H7 (cell line): Measurements from ENCODE around the gene SPAG4. TPM values are rescaled to one million over a fixed set of nuclear protein-coding genes. Genes with fewer than 3 reads are reported as not detected.

Source experiments
- DNase-seq: peaks from one replicate; pipeline ENCODE4 v3.0.0; 2012
- H3K27me3 ChIP-seq: 2 replicates; pipeline ENCODE4 v1.6.0; 2011; ENCODE audit warnings: mild to moderate bottlenecking, low read length; ENCODE audit not compliant: control insufficient read depth, insufficient read depth
- H3K36me3 ChIP-seq: replicated peaks from 2 replicates; pipeline ENCODE4 v1.5.1; 2011; ENCODE audit warnings: low read length; ENCODE audit not compliant: control insufficient read depth, insufficient read depth
- H3K4me3 ChIP-seq: 2 replicates; pipeline ENCODE4 v1.5.1; 2011; ENCODE audit warnings: low read depth, mild to moderate bottlenecking, control low read depth, low read length, moderate library complexity; ENCODE audit not compliant: insufficient read depth
- total RNA-seq: library from RNA; depleted of rRNA; stranded (reverse); fragments of >200 nt; shearing (Covaris generic); gene quantifications from 2 replicates; pipeline ENCODE4 v1.2.3, GENCODE V29; 2014

Gene SPAG4
- total RNA-seq, 1 experiment from 2014 or later = 6.1 TPM

DNA sequence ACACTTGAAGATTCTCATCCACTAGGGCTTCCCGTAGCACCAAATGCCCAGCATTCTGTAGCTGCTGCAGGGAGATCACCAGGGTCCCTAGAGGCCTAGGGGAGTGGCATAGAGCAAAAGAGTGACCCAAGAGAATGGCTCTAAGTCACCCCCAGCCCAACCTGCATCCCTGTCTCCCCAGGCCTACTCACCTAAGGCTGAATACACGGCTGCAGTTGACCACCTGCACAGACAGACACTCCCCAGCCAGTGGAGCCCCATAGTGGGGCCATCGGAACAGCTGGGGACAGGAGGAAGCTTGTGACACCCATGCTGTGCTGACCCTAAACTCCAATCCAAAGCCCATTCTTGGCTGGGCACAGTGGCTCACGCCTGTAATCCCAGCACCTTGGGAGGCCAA lies 9.5 kb upstream of the SPAG4 start:
- Histone ChIP-seq H3K27me3 (peaks cover 28% of the 10 kb centered on the region), H3K4me3 (no peak overlapping the region), H3K36me3 (no peaks in the 10 kb centered on the region)
- DNase-seq = peak; percentile 12

- Histone ChIP-seq H3K27me3 (peaks cover 18% of the 10 kb centered on the region), H3K36me3 (no peaks in the 10 kb centered on the region), H3K4me3 (no peak overlapping the region)
- DNase-seq = no peak
Observed at GRCh38 chr20:35607003-35607735, 8.5 kb upstream of the SPAG4 start.

DNA sequence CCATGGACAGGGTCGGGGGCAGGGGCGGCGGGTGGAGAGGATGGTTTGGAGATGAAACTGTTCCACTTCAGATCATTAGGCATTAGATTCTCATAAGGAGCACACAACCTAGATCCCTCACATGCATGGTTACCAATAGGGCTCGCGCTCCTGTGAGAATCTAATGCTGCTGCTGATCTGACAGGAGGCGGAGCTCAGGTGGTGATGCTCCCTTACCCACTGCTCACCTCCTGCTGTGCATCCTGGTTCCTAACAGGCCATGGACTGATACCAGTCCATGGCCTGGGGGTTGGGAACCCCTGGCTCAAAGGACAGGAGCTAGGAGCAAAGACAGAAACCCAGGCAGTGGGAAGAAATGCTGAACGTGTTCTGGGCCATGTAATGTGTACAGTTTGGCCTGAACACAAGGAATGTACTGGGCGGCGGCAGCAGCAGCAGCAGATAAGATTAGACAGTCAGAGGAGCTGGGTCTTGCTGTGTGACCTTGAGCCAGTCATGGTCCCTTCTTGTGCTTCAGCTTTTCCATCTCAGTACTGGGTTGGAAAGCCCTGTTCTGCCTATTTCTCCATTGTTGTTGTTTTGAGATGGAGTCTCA lies 4.7 kb upstream of the SPAG4 start:
- DNase-seq = no peak

DNA sequence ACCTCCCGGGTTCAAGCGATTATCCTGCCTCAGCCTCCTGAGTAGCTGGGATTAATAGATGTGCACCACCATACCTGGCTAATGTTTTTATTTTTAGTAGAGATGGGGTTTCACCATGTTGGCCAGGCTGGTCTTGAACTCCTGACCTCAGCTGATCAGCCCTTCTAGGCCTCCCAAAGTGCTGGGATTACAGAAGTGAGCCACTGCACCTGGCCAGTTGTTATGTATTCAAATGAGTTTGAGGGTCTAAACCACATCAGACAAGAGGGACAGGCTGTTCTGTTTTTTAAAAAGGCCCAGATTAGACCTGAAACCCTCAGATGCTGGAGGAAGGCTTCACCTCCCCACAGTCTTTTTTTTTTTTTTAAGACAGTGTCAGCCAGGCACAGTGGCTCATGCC lies 4.1 kb upstream of the SPAG4 start:
- Histone ChIP-seq H3K27me3 (peaks cover 6% of the 10 kb centered on the region), H3K4me3 (no peak overlapping the region), H3K36me3 (no peaks in the 10 kb centered on the region)
- no peak for DNase-seq

More for the DNA sequence above, 4.7 kb upstream of the SPAG4 start:
- Histone ChIP-seq H3K27me3 (peaks cover 6% of the 10 kb centered on the region), H3K4me3 (no peak overlapping the region), H3K36me3 (no peaks in the 10 kb centered on the region)

DNA sequence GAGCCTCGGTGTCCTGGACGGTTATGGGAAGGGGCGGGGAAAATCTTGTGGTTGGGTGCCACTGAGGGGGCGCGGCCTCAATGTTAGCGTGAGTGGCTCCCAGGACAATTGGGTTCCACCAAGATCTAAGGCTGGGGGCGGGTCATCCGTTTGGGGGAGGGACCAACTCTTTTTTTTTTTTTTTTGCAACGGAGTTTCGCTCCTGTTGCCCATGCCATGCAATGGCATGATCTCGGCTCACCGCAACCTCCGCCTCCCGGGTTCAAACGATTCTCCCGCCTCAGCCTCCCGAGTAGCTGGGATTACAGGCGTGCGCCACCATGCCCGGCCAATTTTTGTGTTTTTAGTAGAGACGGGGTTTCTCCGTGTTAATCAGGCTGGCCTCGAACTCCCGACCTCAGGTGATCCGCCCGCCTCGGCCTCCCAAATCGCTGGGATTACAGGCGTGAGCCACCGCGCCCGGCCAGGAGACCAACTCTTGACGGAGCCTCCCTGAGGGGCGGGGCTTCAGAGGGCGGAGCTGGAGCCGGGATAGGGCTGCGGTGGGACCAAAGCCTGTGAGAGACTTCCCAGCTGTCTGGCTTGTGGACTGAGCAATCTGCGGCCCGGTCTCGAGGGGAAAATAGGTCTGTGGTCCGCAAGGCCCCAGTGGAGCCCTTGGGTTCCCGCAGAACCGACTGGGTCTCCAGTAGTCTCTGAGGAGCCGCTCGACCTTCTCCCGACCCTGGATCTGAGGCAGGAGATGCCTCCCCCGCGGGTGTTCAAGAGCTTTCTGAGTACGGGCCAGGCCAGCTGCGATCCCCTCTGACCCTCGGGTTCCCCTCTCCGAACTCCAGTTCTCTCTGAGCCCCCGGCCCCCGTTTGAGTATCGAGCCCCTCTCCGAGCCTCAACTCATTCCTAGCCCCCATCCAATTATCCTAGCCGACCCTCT lies 1.1 kb downstream of the SPAG4 start:
- peak overlapping the region; percentile 61 for H3K4me3 ChIP-seq
- no peaks in the 10 kb centered on the region; the same call in 1 of the 2 replicates for H3K36me3 ChIP-seq
- peaks cover 24% of the 10 kb centered on the region for H3K27me3 ChIP-seq
- peak; percentile 88 for DNase-seq

- H3K4me3 ChIP-seq = peak overlapping the region; percentile 61
- DNase-seq = peak; percentile 86
- no peaks in the 10 kb centered on the region; the same call in 1 of the 2 replicates for H3K36me3 ChIP-seq
- H3K27me3 ChIP-seq = peaks cover 22% of the 10 kb centered on the region
Observed at GRCh38 chr20:35617397-35618262, 2.0 kb downstream of the SPAG4 start.

DNA sequence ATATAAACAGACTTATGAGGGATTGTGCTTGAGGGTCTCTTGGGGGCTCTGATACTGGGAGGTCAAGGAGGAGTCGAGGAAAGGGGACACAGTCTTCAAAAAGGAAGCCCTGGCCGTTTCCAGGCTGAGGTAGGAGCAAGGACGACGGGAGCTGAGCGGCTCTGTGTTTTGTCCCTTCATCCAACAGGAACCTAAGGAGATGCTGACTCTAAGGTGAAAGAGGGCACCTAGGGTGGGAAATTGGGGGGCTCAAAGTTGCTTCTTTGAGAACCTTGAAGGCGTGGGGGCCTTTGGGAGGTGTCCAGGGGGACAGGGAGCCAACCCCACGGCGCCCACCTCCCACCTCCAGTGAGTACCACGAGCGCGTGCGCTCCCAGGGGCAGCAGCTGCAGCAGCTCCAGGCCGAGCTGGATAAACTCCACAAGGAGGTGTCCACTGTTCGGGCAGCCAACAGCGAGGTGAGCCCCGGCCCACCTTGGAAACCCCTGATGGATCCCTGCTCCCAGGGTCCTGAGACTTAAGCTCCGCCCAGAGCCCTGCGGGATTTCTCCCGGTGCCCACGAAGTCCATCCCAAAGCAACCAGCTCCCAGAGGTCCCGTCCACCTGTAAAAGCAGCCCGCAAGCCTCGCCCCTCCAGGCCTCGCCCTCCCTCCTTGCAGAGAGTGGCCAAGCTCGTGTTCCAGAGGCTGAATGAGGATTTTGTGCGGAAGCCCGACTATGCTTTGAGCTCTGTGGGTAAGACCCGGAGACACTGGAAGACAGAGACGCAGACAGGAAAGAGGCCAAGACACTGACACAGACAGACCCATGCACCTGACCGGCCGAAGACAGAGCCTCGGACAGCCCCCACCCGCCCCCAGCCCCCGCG lies 2.9 kb downstream of the SPAG4 start:
- peak; percentile 63 for DNase-seq
- H3K36me3 ChIP-seq = no peaks in the 10 kb centered on the region; the same call in 1 of the 2 replicates
- H3K4me3 ChIP-seq = peak overlapping the region; percentile 62
- peaks cover 22% of the 10 kb centered on the region for H3K27me3 ChIP-seq

DNA sequence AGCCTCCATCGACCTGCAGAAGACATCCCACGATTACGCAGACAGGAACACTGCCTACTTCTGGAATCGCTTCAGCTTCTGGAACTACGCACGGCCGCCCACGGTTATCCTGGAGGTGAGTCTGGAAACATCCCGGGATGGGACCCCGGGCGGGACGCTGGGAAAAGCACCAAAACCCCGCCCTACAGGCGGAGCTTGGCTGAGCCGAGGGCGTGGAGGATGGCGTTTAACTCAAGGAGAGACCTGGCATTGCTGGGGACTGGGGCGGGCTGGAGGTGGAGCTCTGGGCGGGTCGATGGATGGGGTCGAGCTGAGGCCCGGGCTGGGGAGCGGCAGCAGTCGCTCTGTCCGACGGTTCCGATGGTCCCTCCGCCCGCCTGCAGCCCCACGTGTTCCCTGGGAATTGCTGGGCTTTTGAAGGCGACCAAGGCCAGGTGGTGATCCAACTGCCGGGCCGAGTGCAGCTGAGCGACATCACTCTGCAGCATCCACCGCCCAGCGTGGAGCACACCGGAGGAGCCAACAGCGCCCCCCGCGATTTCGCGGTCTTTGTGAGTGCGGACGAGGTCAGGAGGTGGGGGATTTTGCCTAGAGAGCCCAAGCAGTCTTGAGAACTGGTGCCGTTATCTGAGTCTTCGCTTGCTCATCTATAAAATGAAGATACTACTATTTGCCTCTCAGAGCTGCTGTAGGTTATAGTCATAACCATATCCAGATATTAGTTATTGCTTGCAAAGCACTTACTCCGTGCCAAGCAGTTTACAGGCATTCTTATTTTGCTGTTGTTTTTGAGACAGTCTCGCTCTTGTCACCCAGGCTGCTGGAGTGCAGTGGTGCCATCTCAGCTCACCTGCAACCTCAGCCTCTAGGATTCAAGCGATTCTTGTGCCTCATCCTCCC lies 3.8 kb downstream of the SPAG4 start:
- Histone ChIP-seq H3K27me3 (peaks cover 21% of the 10 kb centered on the region), H3K36me3 (no peaks in the 10 kb centered on the region; the same call in 1 of the 2 replicates), H3K4me3 (peak overlapping the region; percentile 62)
- DNase-seq = peak; percentile 96

- peaks cover 18% of the 10 kb centered on the region for H3K27me3 ChIP-seq
- no peak overlapping the region for H3K4me3 ChIP-seq
- H3K36me3 ChIP-seq = peaks cover 8% of the 10 kb centered on the region
- DNase-seq = no peak
Observed at GRCh38 chr20:35620818-35621559, 5.4 kb downstream of the SPAG4 start.

- DNase-seq = peak; percentile 57
- H3K27me3 ChIP-seq = peaks cover 18% of the 10 kb centered on the region
- H3K4me3 ChIP-seq = no peak overlapping the region
- H3K36me3 ChIP-seq = peaks cover 14% of the 10 kb centered on the region
Observed at GRCh38 chr20:35621560-35621946, 5.9 kb downstream of the SPAG4 start.

GRCh38 chr20:35625584-35626385 lies 10.2 kb downstream of the SPAG4 start:
- DNase-seq = no peak
- Histone ChIP-seq H3K36me3 (peaks cover 30% of the 10 kb centered on the region), H3K4me3 (no peak overlapping the region), H3K27me3 (no peaks in the 10 kb centered on the region)
